GM19025 (cell line): Measurements from ENCODE around the gene ATP13A3.

Experiments
- ATAC-seq: cut with Tn5 transposase; IDR thresholded peaks from one replicate; pipeline ENCODE4 v1.9.1; 2021; ENCODE audit warnings: mild to moderate bottlenecking, low read depth, moderate library complexity; ENCODE audit not compliant: unreplicated experiment

ATP13A3 gene

DNA sequence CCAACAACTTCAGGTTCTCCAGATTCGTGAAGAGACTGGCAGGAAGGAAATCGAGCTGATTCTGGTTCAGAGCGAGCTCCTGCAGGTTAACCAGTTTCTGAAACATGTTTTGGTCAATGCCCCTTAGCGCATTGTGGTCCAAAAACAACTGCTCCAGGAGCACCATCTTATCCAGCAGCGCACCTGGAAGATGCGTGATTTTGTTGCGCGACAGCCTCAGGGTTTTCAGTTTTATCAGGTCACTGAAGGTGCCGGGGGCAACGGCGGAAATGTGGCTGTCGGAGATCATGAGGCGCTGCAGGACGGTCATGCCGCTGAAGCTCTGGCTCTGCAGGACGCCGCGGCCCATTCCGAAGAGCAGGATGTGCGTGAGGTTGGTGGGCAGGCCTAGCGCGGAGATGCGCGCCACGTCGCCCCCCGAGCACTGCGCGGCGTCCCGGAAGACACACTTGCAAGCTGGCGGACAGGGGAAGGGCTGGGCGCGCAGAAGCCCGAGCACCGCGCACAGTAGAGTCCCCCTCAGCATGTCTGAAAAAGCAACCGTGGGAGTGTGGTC lies 89.0 kb downstream of the ATP13A3 start:
- no peak for ATAC-seq

DNA sequence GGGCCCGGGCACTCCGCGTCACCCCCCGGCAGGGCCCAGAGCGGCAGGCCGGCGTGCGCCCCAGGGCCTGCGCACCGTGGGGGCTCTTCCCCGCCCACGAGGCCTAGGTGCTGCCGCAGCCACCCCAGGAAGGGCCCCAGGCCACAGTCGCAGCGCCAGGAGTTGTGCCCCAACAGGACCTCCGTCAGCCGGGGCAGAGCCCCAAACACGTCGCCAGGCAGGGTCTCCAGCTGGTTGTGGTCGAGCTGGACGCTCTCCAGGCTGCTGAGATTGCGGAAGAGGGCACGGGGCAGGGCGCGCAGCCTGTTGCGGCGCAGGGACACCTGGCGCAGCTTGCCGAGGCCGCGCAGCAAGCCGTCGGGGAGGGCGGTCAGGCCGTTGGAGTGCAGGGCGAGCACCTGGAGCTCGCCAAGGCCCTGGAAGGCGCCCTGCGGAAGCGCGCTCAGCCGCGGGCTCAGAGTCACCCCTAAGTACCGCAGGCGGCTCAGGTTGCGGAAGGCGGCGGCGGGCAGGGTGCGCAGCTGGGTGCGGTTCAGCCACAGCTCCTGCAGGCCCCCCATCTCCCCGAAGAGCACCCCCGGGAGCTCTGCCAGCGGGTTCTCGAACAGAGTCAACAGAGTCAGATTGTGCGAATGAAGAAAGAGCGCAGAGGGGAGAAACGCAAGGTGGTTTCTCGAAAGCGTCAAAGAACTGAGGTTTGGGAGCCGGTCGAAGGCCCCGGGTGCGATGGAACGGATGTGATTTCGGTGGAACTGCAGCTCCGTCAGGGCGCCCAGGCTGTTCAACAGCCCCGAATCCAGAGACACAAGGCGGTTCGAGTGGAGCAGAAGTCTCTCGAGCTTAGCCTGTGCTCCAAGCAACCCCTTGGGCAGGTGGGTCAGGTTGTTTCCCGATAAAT lies 89.7 kb downstream of the ATP13A3 start:
- no peak for ATAC-seq

DNA sequence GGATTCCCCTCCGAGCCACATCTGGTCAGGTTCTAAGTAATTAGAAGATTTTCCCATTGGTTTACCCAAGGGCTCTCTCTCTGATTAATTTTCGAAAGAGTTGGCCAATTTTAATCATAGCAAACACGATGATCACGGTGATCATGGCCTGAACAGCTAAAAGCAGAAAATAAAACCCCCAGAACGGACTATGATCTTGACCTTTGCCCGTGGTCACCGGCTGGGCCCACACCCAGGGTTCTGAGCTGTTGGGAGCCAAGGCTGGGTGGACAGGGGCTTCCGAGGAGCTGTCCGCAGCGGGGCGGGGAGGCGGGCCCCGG lies 90.3 kb downstream of the ATP13A3 start:
- ATAC-seq, result no peak

DNA sequence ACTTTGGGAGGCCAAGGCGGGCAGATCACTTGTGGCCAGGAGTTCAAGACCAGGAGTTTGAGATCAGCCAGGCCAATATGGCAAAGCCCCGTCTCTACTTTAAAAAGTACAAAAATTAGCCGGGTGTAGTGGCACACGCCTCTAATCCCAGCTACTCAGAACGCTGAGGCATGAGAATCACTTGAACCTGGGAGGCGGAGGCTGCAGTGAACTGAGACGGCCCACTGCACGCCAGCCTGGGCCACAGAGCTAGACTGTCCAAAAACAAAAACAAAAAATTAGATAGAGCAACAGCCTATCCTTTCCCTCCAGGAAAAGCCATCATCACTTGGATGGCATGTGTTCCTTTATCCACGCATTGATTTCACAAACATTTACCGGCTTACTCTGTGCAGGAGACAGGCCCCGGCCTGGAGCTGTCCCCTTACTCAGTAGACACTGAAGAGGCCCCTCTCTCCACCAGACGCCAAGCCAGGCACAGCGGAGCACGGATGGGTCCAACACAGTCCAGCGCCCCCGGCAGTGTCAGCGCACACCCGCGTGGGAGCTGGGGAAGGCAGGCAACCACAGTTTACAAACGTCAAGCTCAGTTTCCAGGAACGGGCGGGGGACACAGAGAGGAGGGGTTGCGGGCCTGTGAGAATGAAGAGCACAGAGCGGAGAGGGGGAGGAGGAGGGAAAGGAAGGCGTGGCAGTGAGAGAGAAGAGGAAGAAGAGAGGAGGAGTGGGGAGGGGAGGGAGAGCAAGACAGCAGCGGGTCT lies 90.8 kb downstream of the ATP13A3 start:
- no peak for ATAC-seq

DNA sequence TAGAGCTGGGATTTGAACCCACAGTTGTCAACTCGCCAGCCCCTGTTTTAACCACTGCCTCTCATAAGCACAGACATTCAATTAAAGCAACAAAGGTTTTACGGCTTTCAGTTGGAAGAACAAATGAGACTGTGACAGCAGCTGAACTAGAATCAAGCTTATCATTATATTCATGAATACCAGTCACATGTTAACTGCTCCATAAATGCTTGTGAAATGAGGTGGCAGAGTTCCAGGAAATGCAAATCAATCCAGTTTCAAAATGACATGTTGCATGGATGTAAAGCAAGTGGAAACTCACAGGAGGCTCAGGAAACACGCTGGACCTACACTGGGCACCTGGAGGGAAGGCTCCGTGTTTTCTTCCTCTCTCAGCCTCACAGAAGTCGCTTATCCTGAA lies 91.6 kb downstream of the ATP13A3 start:
- ATAC-seq, result no peak

DNA sequence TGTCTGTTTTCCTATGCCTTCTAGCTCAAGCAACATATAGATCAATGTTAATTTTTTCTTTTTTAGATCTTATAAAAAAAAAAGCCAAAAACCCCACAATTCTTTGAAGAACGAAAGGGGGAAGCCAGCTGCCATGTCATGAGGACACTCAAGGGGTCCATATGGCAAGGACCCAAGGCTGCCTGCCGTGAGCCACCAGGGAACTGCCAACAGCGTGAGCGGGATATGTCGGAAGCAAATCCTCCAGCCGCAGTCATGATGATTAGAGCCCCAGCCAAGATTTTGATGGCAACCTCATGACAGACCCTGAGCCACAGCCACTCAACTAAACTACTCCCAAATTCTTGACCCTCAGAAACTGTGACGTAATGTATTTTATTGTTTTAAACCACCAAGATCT lies 94.2 kb downstream of the ATP13A3 start:
- ATAC-seq, result no peak

DNA sequence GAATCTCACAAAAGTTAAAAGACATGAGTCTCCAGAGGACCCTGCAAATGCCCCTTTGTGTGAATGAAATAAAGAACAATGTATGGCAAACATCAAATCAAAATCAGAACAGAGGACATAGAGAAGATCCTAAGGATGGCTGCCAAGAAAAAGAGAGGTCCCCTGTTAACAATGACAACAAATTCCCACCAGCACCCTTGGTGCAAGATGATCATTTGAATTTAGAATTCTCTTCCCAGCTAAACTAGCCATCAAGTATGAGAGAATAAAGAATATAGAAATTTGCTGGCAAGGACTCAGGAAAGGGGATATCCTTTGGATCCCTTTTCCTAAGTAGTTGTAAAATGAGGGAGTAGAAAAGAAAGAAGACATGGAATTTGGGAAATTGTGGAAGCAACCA lies 96.0 kb downstream of the ATP13A3 start:
- no peak for ATAC-seq

DNA sequence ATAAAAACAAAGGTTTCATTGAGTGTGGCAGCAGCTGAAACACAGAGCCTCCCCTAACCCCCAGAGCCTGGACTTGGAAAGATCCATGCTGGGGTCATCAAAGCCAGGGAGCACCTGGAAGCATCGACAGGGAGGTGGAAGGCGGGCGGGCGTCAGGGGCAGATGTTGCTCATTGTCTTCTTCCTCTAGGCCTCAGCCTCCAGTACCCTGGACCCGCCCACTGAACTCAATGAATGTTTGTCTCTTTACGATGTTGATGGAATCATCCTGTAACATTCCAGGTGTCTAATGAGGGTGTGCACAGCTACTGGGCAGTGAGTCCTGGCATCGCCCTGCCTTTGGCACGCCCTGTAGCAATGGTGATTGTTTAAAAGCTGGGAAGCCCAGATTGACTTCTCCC lies 97.5 kb downstream of the ATP13A3 start:
- no peak for ATAC-seq

DNA sequence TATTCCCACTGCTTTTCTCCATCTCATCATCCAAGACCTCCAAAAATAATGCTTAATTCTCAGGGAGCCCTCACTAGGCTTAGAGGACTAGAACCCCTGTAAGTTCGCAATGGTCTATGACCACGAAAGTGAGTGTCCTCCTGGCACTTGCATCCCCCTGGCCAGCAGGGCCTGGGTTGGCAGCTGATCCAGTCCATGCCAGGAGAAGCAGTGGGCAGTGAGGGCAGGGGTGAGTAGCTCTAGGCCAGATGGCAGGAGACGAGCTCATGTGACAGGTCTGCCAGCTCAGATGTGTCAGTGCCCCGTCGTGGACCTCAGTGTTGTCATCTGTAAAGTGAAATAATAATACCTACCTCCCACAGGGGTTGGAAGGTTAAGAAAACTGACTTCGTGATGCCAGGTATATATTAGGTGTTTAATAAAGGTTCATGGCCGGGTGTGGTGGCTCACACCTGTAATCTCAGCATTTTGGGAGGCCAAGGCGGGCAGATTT lies 98.8 kb downstream of the ATP13A3 start:
- ATAC-seq, result no peak

DNA sequence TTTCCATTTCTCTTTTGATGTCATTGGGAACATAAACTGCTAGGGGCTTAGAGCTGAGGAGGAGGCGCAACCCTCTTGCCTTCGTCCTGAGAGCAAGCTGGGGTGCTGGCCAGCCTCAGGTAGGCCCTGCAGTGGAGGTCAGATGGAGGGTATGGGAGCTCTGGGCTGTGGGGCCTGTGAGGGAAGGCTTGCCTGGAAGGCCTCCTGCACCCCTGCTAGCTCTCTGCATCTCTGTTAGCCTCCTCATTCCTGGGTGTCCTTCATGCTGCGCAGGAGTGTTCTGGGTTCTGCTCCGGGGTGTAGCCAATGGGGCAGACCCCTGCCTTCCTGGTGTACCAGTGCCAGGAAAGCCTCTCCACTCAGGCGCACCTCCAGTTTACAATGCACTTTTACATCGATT lies 99.5 kb downstream of the ATP13A3 start:
- ATAC-seq, result no peak

DNA sequence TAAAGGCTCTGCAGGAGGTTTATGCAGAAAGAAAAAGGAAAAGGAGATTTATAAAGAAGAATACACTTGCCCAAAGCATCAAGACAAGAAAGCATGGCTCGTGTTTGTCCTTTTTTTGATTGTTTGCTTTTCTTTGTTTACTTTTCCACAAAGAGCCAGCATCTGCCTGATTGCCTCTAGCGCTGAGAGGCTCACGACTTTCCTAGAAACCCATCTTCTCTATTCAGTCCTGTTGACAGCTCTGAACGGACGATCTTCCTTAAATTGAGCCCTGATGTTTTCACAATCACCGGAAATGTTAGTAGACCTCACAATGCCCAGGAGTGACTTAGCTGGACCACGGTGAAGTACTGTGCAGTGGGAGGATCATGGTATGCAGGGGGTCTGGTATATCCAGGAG lies 100.2 kb downstream of the ATP13A3 start:
- no peak for ATAC-seq

DNA sequence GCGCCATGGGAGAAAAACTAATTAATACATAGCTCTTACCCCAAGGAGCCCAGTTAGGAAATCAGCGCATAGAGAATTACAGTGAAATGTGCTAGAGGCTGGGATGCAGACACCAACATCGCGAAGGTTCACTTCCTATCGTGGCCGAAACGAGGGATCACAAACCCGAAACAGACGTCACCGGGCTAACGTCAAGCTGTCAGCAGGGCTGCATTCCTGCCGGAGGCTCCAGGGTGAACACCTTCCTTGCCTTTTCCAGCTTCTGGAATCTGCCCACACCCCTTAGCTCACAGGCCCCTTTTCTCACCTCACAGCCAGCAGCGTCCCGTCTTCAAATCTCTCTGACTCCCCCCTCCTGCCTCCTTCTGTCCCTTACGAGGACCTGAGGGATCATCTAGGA lies 100.7 kb downstream of the ATP13A3 start:
- ATAC-seq, result no peak

DNA sequence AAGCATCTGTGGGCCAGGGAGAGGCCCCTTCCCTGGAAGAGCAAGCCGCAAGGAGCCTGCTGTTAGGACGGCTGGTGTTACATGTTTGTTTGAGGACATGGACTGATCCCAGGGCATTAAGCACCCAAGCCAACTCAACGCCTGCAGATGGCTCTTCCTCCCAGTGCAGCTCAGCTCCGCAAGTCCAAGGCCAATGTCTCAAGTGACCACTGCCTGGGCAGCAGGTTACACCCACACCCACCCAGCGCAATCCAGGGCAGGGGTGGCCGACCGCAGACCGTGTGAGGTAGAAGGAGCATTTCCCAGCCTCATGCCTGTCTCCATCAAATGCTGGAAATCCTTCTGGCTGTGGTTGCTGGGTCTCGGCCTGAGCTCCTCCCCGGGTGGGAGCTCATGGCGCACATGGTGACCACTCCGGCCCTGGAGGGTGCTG lies 102.2 kb downstream of the ATP13A3 start:
- ATAC-seq, result no peak

DNA sequence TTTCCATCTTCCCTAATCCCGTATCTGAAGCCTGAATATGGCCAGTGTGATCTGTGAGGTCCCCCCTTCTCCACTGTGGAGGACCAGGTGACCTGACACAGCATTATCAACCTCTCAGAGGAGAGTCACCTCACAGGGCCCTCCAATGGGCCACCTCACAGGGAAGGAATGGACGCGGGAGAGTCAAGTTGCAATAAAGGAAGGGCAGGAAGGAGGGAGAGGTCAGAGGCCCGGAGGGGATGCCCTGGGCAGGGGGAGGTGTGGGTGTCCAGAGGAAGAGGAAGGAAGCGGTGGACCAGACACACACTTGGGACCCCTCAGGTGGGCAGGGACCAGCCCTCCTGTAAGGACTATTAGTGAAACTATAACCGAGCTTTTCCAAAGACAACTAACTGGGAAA lies 102.6 kb downstream of the ATP13A3 start:
- no peak for ATAC-seq

DNA sequence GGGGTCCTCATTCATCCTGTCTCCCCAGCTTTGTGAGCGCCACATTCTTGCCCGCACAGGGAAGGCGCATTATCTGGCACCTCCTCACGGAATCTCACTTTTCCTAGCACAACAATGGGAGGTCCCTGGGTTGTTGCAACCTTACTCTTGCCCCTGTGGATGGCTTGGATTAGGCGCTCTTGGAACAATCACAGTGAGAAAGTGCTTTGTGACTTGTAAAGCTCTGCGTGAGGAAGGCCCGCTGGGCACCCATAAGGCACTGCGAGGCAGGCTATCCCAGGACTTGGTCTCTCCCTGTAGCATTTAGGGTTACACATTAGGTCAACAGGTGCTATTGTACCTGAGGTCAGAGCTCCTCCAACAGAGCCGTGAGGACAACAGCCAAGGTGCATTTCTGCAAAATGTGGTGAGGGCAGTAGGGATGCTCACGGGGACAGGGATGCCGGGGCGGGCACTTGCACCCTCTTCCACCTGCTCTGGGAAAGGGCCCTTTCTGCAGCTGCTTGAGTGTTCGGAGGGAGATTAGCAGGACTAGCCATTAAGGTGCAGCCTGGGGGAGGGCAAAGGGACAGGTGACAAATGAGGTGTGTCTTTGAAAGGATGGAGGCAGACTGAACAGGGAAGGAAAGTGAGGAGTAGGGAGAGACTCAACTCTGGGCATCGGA lies 103.4 kb downstream of the ATP13A3 start:
- ATAC-seq, result no peak

DNA sequence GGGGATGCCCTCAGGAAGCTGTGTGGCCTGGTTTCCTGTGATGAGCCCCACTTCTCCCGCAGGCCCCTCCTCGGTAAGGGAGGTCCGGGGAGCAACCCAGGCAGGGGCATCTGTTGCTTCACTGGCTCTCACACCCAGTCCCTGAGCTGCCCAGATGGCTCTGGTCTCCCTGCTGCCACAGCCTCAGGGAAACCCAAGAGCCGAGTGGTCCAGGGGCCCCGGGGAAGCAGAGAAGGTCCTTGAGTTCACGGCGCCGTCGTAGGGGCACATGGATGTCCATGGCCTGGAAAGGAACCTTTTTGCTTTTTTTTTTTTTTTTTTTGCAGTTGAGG lies 103.9 kb downstream of the ATP13A3 start:
- no peak for ATAC-seq

DNA sequence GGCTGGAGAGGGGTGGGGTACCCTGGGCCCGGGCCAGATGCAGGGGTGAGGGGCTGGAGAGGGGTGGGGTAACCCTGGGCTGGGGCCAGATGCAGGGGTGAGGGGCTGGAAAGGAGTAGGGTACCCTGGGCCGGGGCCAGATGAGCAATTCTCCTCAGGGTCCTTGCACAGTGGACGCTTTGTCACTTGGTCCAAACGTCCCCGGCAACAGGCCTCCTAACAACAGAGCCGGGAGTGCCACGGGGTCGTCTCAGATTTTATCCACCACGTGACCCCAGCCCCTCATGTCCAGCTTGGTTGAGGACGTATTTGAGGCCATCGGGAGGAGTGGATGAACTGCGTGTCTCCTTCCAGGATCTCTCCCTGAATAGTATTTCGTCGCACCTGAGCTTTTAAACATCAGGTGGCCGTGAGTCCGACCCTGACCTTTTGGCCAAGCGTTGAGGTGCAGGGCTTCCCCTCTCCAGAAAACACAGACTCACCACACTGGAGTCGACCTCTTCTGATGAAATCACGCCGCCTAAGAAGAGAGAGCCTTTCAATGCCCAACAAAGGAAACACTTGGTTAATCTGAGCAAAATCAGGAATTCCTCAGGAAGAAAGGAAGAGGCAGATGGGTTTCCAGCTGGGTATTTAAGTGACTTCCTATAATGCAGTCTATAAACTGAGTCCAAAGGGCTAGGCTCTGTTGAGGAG lies 104.5 kb downstream of the ATP13A3 start:
- ATAC-seq, result no peak

DNA sequence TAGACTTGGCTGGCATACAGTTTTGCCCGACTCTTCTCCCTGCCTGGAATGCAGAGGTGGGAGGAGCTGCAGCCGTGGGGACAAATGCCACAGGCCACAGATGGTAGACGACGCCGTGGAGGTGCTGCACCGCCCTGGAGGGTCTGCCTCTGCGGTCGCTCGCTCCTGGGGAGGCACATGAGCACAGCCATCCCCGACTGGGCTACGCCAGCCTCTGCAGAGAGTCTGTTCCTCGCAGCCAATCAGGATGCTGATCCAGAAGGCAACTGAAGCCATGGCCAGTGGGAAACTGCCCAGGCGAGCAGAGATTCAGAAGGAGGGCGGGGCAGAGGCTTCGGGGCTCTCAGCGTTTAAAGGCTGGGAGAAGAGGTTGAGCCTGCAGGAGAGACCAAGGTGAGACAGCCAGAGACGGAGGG lies 105.3 kb downstream of the ATP13A3 start:
- no peak for ATAC-seq

DNA sequence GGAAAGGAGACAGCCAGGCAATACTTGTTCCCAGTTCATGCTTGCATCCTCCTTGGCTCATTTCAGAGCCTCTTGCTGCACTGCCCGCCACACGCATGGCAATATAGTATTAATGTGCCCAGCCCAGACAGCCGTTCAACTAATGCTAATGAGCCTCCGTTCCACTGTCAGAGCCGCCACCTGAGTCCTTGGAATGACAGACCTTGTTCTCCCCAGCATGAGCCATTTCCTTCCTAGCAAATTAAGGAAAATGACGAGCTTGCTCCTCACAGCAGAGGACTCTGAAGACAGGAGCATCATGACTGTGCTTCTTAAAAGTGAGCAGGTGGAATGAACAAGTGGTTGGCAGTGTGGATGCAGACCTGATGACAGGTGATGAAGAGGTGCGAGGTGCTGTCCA lies 106.5 kb downstream of the ATP13A3 start:
- no peak for ATAC-seq

DNA sequence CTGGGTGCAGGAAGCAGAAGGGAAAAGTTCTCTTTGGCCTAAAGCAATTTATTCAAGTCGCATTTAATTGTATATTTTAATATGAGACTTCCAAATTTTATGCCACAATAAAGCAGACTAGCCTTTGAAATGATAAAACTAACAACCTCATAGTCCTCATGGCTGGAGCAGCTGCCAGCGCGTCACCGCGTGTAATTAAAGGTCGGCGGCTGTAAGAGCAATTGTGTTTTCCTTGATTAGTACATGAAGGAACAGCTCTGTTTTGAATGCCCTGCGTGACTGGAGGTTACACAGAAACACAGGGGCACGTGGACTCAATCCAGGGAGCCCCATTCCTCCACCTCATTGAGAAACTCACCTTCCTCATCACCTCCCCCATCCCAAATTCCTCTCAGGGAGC lies 107.2 kb downstream of the ATP13A3 start:
- no peak for ATAC-seq

DNA sequence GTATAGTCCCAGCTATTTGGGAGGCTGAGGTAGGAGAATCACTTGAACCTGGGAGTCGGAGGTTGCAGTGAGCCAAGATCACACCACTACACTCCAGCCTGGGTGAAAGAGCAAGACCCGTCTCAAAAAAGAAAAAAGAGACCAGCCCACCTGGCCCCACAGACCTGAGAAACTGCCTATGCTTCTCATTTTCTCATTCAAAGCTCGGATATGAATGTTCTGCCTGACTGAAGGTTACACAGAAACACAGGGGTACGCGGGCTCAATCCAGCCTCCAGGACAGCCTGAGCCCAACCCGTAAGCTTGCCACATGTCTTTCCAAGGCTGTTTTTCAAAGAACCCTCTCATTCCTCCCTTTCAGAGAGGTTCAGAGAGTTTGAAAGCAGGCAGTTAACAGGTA lies 107.6 kb downstream of the ATP13A3 start:
- no peak for ATAC-seq
